Sigmoid colon (tissue), 4 donors: Measurements from ENCODE around the gene CRLF2.

Experiments used
- EP300 ChIP-seq, 4 donors: sonication (generic); formaldehyde crosslinking; IDR thresholded peaks; one replicate each; pipeline ENCODE4 v1.6.1; 2017; ENCODE audit warnings: antibody characterized with exemption in 4 of 4
- TF ChIP-seq, protein P1 (sequence below), 4 experiments: fragments of 450-650 bp in 3 of 4; fragments of 200-600 bp in 1 of 4; IDR thresholded peaks; one replicate each; pipeline ENCODE4 v1.5.1; 2016 to 2019; ENCODE audit warnings: antibody characterized with exemption in 4 of 4, mild to moderate bottlenecking in 3 of 4, moderate library complexity in 2 of 4

DNA sequence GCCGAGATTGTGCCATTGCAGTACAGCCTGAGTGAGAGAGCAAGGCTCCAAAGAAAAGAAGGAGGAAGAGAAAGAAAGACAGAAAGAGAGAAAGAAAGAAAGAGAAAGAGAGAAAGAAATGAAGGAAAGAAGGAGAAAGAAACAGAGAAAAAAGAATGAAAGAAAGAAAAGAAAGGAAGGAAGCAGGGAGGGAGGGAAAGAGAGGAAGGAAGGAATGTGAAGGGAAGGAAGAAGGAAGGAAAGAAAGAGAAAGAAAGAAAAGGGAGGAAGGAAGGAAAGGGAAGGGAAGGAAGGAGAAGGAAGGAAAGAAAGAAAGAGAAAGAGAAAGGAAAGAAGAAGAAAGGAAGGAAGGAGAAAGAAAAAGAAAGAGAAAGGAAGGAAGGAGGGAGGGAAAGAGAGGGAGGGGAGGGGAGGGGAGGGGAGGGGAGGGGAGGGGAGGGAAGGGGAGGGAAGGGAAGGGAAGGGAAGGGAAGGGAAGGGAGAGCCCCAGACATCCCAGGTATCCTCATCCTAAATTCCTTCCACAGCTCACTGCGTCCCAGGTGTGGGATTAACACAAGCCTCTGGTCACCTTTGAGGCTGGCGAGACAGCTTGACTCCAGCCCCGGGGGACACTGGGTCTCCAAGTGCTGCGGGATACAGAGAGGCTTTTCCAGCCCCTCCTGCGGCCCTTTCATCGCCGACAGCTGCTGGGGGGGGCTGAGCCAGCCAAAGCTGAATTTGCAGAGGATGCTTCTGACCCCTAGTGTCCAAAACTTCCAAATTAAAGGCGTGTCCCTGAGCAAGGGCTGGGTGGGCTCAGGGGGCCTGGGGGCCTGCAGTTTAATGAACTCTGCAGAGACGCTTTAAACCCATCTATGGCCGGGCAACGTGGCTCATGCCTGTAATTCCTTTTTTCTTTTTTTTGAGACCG is 32.0 kb upstream of the CRLF2 start:
- TF ChIP-seq, protein P1, sequence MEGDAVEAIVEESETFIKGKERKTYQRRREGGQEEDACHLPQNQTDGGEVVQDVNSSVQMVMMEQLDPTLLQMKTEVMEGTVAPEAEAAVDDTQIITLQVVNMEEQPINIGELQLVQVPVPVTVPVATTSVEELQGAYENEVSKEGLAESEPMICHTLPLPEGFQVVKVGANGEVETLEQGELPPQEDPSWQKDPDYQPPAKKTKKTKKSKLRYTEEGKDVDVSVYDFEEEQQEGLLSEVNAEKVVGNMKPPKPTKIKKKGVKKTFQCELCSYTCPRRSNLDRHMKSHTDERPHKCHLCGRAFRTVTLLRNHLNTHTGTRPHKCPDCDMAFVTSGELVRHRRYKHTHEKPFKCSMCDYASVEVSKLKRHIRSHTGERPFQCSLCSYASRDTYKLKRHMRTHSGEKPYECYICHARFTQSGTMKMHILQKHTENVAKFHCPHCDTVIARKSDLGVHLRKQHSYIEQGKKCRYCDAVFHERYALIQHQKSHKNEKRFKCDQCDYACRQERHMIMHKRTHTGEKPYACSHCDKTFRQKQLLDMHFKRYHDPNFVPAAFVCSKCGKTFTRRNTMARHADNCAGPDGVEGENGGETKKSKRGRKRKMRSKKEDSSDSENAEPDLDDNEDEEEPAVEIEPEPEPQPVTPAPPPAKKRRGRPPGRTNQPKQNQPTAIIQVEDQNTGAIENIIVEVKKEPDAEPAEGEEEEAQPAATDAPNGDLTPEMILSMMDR (IDR thresholded peaks at IDR 0.05): no peak
- TF ChIP-seq EP300 (IDR thresholded peaks at IDR 0.05): no peak
